SU-DHL-6 (cell line): Measurements from ENCODE around the gene SEC63.

ENCODE experiments used
- H2AFZ ChIP-seq: fragments of 200-600 bp; sonication (generic); 2 replicates; pipeline ENCODE4 v1.6.1; 2014; ENCODE audit warnings: low read depth, mild to moderate bottlenecking, moderate library complexity, mixed read lengths, antibody characterized with exemption, low read length; ENCODE audit not compliant: severe bottlenecking
- H3F3A ChIP-seq: fragments of 200-600 bp; shearing (Covaris generic); 2 replicates; pipeline ENCODE4 v1.6.0; 2016; ENCODE audit warnings: antibody characterized with exemption, mild to moderate bottlenecking; ENCODE audit not compliant: insufficient read depth
- H3K27ac ChIP-seq: fragments of 200-600 bp; sonication (generic); 2 replicates; pipeline ENCODE4 v1.5.1; 2016; ENCODE audit warnings: low read depth, mild to moderate bottlenecking, low read length, moderate library complexity, mixed read lengths
- H3K27me3 ChIP-seq: fragments of 200-600 bp; sonication (generic), shearing (Covaris generic); 2 replicates; pipeline ENCODE4 v1.6.0; 2014; ENCODE audit warnings: mild to moderate bottlenecking, low read length
- H3K36me3 ChIP-seq: fragments of 200-600 bp; sonication (generic); 2 replicates; pipeline ENCODE4 v1.6.1; 2014; ENCODE audit warnings: mild to moderate bottlenecking, low read length, mixed read lengths
- H3K4me2 ChIP-seq: fragments of 300-600, 200-600 bp; shearing (Covaris generic), sonication (generic); 2 replicates; pipeline ENCODE4 v1.6.0; 2014; ENCODE audit warnings: low read length, low read depth, mild to moderate bottlenecking; ENCODE audit not compliant: poor library complexity, severe bottlenecking
- H3K4me3 ChIP-seq: fragments of 200-600 bp; sonication (generic); 2 replicates; pipeline ENCODE4 v1.5.1; 2014; ENCODE audit warnings: antibody characterized with exemption, low read length, mild to moderate bottlenecking, mixed read lengths; ENCODE audit not compliant: insufficient read depth, poor library complexity, severe bottlenecking
- H3K79me2 ChIP-seq: fragments of 200-600 bp; sonication (generic); 2 replicates; pipeline ENCODE4 v1.6.1; 2014; ENCODE audit warnings: mild to moderate bottlenecking, low read length, moderate library complexity; ENCODE audit not compliant: insufficient read depth
- H3K9ac ChIP-seq: fragments of 200-600 bp; sonication (generic); 2 replicates; pipeline ENCODE4 v1.7.0; 2014; ENCODE audit warnings: mild to moderate bottlenecking, low read length
- H3K9me2 ChIP-seq: fragments of 200-600 bp; sonication (generic); replicated peaks from 2 replicates; pipeline ENCODE4 v1.6.1; 2014; ENCODE audit warnings: low read length; ENCODE audit not compliant: insufficient read depth
- H3K9me3 ChIP-seq: fragments of 200-600 bp; sonication (generic); 2 replicates; pipeline ENCODE4 v1.6.1; 2014; ENCODE audit warnings: low read length, mixed read lengths; ENCODE audit not compliant: insufficient read depth
- H4K20me1 ChIP-seq: fragments of 200-600 bp; sonication (generic); 2 replicates; pipeline ENCODE4 v1.6.1; 2014; ENCODE audit warnings: low read depth, mild to moderate bottlenecking, antibody characterized with exemption, low read length, moderate library complexity, mixed read lengths
- EZH2phosphoT487 ChIP-seq: fragments of 200-600 bp; sonication (generic), shearing (Covaris generic); conservative IDR thresholded peaks from 2 replicates; pipeline ENCODE4 v1.6.1; 2018; ENCODE audit warnings: mild to moderate bottlenecking, antibody characterized with exemption, low read length, moderate library complexity, mixed read lengths
- TF ChIP-seq, protein P1 (sequence below): fragments of 200-600 bp; sonication (generic); IDR thresholded peaks from one replicate; pipeline ENCODE4 v1.5.1; 2017; ENCODE audit warnings: antibody characterized with exemption, mild to moderate bottlenecking, low read length, moderate library complexity; ENCODE audit not compliant: insufficient read depth, poor library complexity, severe bottlenecking

Gene SEC63

DNA sequence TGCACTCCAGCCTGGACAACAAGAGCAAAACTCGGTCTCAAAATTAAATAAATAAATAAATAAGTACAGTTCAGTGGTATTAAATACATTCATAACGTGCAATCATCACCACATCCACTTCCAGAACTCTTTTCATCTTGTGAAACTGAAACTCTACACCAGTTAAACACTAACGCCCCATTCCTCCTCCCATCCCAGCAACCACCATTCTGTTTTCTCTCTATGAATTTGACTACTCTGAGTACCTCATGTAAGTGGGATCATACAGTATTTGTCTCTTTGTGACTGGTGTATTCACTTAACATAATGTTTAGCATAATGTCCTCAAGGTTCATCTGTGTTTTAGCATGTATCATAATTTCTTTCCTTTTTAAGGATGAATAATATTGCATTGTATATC is 104.8 kb downstream of the SEC63 start:
- Histone ChIP-seq H4K20me1 (no peaks in the 10 kb centered on the region), H3K9ac (no peak overlapping the region), H3K9me3 (no peaks in the 10 kb centered on the region), H3K79me2 (no peaks in the 10 kb centered on the region), H3K27me3 (no peaks in the 10 kb centered on the region), H3K27ac (no peak overlapping the region), H3K4me3 (no peak overlapping the region), H3K4me2 (no peak overlapping the region), H3F3A (no peaks in the 10 kb centered on the region), H2AFZ (no peak overlapping the region), H3K9me2 (no peaks in the 10 kb centered on the region), H3K36me3 (no peaks in the 10 kb centered on the region)
- TF ChIP-seq, protein P1, sequence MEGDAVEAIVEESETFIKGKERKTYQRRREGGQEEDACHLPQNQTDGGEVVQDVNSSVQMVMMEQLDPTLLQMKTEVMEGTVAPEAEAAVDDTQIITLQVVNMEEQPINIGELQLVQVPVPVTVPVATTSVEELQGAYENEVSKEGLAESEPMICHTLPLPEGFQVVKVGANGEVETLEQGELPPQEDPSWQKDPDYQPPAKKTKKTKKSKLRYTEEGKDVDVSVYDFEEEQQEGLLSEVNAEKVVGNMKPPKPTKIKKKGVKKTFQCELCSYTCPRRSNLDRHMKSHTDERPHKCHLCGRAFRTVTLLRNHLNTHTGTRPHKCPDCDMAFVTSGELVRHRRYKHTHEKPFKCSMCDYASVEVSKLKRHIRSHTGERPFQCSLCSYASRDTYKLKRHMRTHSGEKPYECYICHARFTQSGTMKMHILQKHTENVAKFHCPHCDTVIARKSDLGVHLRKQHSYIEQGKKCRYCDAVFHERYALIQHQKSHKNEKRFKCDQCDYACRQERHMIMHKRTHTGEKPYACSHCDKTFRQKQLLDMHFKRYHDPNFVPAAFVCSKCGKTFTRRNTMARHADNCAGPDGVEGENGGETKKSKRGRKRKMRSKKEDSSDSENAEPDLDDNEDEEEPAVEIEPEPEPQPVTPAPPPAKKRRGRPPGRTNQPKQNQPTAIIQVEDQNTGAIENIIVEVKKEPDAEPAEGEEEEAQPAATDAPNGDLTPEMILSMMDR = no peak
- no peak for TF ChIP-seq EZH2phosphoT487

DNA sequence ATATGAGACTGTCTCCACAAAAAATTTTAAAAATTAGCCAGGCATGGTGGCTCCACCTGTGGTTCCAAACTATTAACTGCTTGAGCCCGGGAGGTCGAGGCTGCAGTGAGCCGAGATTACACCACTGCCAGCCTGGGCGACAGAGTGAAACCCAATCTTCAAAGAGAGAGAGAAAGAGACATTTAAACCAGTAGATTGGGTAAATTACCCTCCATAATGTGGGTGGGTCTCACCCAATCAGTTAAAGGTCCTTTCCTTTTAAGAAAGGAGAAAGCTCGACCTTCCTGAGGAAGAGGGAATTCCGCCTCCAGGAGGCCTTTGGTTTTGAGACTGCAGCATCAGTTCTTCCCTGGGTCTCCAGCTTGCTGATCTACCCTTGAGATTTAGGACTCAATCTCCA is 108.7 kb downstream of the SEC63 start:
- Histone ChIP-seq H2AFZ (no peak overlapping the region), H3K4me2 (no peak overlapping the region), H3K4me3 (no peak overlapping the region)

DNA sequence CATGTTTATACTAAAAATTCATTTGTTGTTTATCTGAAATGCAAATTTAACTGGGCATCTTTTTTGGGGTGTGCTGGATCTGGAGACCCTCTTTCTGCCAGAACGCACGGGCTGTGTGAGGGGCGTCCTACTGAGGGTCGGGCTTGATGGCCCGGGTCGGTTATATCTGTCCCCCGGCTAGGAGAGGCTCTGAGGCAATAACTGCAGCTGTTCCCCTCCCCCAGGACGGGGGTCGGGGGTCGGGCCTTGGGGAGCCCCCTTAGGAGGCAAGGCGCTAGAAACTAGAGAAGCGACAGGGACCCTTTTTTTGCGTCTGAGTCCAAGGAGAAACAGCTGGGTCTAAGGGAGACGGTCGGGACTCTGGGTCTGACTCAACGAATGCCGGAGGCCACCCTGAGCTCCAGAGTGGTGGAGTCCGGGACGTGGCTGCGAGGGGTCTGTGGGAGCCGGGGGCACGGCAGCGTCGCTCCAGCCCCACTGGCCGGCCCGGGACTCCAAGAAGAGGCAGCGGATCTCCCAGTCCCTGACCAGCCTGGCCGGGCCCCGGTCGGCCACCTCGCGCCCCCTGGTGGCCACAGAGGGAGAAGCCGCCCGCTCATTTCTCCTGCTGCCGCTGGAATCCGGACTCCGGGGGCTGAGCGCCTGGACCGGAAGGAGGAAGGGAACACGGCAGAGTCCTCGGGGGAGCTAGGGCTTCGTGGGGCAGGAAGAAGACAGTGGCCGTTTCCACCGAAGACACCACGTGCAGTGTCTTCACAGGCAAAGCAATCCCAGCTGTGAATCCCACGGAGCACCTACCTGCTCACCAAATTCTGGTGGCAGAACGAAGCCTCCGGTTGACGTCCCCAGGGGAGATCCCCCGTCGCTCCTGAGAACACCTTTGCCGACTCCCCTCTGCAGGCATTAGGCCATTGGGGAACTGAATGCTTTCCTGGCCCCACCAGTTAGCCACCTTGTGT is 109.9 kb downstream of the SEC63 start:
- Histone ChIP-seq H3K36me3 (no peaks in the 10 kb centered on the region), H3F3A (no peaks in the 10 kb centered on the region), H3K9ac (peak overlapping the region; percentile 39), H3K4me2 (peak overlapping the region; percentile 63), H3K9me3 (no peaks in the 10 kb centered on the region), H4K20me1 (no peaks in the 10 kb centered on the region), H3K27ac (no peak overlapping the region), H2AFZ (peak overlapping the region; percentile 93), H3K9me2 (no peaks in the 10 kb centered on the region), H3K4me3 (peak overlapping the region; percentile 45), H3K27me3 (no peaks in the 10 kb centered on the region), H3K79me2 (no peaks in the 10 kb centered on the region)
- TF ChIP-seq, protein P1 = peak; percentile 98
- no peak for TF ChIP-seq EZH2phosphoT487

More for the DNA sequence above, 108.7 kb downstream of the SEC63 start:
- Histone ChIP-seq H3K27me3 (no peaks in the 10 kb centered on the region), H3K27ac (no peak overlapping the region), H3K9ac (no peak overlapping the region), H3K9me2 (no peaks in the 10 kb centered on the region), H4K20me1 (no peaks in the 10 kb centered on the region), H3F3A (no peaks in the 10 kb centered on the region), H3K79me2 (no peaks in the 10 kb centered on the region), H3K9me3 (no peaks in the 10 kb centered on the region), H3K36me3 (no peaks in the 10 kb centered on the region)
- TF ChIP-seq, protein P1 = no peak
- TF ChIP-seq EZH2phosphoT487 = no peak
